Endothelial cell of hepatic sinusoid (primary cell): Measurements from ENCODE around the gene MAGEA8.
"Not testable (repeated sequence)": the region's sequence is repeated elsewhere in the genome, so short reads cannot be mapped to it uniquely, and the experiment has no call there.

Experiments used
- in situ Hi-C: cut with HindIII; loops from 2 replicates; pipeline ENCODE4 v1.10.0; 2017; ENCODE audit warnings: low sequenced_read_pairs

Gene MAGEA8

DNA sequence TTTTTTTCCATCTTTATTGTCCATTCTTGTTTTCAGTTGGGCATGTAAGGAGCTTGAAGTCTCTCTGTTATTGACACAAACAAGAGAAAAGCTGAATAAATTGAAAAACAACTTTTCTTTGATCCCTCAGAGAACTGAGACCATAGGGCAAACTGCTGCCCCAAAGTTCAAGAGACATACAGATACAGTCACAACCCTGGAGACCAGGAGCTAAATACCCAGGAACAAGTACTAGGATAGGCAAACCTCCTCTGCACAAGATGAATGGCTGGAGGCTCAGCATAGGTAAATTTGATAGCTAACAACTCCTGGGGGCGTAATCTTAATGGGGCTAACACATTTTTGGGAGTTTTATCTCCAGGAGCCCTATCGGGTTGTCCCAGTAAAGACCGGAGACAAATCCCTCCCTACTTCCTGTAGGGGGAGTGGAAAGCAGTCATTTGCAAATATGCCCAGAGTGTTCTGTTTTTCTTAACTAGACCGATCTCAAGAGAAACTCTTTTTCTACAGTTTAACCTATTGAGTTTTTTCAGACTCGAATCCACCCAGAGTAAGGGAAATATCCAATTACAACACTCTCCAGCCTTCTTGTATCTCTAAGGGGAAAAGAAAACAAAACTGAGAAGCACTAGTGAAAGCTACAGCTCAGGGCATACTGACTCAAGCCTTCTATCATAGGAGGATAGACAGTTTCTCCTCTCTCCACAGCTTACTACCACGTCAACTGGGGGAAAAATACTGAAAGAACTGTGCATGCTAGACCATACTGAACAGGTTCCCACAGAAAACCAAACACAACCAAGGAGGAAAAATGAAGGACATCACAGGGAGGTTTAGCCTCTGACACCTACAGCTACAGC is 23.1 kb downstream of the MAGEA8 start:
- in situ Hi-C loops = no loop called here

DNA sequence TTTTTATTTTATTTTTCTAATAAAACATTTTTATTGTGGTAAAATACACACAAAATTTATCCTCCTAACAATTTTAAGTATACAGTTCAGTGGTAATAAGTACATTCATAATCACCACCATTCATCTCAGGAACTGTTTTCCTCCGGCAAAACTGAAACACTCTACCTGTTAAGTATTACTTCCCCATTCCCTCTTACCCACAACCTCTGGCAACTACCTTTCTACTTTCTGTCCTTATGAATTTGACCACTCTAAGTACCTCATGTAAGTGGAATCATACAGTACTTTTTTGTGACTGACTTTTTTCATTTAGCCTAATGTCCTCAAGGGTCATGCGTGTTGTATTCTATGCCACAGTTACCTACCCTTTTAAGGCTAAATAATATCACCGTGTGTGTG is 27.3 kb downstream of the MAGEA8 start:
- in situ Hi-C loops = no loop called here

DNA sequence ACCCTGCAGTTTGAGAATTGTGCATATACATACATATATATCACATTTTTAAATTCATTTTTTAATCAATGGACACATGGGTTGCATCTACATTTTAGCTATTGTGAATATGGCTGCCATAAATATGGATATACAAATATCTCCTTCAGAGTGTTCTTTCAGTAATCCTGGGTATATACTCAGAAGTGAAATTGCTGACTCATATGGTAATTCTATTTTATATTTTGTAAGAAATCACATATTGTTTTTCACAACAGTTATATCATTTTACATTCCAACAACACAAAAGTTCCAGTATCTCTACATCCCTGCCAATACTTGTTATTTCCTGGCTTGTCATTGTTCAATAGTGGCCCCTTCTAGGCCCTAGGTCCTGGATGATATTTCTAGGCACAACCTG is 27.7 kb downstream of the MAGEA8 start:
- in situ Hi-C loops = no loop called here

DNA sequence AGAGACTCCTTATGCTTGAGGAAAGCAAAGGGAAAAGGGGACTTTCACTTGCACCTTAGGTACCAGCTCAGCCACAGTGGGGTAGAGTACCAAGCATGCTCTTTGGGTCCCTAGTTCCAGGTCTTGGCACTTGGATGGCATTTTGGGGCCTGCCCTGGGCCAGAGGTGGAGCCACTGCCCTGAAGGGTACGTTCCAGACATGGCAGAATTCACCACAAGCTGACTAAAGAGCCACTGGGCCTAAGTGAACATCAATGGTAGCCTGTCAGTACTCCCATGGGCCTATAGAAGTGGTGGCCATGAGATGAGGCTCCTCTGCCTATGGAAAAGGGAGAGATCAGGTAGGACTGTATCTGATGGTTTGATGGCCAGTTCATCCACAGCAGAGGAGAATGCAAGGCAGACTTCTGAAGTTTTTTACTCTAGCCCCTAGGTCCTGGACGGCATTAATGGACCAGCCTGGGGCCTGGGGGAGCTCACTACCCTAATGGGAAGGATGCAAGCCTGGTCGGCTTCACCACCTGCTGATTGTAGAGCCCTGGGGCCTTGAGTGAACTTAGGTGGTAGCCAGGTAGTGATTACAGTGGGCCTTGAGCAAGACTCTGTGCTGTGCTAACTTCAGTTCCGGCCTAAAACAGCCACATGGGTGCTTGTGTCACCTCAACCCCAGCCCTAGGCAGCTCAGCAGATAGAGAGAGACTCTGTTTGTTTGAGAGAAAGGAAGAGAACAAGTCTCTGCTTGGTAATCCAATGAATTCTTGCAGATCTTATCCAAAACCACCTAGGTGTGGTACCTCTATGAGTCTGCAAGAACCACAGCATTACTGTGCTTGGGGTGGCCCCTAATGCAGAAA is 28.6 kb downstream of the MAGEA8 start:
- in situ Hi-C loops = no loop called here

DNA sequence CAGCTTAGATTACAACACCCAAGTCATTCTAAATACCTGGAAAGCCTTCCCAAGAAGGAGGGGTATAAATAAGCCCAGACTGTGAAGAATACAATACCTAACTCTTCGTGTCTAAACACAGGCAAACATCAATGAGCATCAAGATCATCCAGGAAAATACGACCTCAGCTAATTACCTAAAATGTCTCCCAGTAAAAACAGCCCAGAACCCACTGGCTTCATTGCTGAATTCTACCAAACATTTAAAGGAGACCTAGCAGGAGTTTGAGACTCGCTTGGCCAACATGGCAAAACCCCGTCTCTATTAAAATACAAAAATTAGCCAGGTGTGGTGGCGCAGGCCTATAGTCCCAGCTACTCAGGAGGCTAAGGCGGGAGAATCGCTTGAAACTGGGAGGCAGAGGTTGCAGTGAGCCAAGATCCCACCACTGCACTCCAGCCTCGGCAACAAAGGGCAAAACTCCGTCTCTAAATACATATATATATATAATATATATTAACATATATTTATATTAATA is 29.3 kb downstream of the MAGEA8 start:
- in situ Hi-C loops = no loop called here

DNA sequence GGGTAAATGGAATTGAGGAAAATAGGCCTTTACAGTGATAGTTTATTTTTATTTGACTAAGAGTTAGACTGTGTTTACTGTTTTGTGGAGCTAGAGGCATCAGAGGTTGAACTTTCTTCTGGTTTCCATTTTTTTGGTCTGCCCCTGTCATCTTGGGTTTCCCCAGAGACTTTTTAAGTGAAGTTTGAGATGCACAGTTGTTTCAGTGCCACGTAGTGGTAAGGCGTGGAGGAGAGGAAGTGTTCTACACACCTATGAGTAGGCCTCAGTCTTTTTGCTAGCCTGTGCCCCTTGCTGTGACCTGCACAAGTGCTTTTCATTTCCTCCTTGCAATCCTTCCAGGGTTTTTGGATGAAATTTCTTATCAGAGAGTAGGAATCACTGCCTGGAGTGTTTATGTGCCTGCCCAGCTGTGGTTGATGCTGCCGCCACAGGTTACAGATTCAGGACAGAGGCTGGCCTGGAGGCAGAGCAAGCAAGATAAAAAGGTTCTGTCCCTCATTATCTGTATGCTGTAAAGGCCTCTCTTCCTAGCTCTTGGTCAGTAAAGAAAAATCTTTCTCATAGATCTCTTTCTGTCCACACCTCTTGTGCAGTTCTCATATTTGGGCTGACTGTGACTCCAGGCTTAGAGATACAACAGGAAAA is 35.9 kb downstream of the MAGEA8 start:
- in situ Hi-C loops = no loop called here

DNA sequence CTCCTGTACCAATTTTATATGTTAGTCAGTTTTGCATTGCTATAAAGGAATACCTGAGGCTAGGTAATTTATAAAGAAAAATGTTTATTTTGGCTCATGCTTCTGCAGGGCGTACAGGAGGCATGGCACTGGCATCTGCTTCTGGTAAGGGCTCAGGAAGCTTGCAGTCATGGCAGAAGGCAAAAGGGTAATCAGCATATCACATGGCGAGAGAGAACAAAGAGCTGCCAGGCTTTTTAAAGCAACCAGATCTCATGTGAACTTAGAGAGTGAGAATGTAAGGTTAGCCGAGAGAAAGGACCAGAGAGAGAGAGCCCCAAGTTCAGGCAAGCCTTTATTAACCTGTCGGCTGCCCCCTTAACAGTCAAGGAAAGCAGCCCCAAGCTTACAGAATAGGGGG is 42.9 kb downstream of the MAGEA8 start:
- in situ Hi-C loops = not testable (repeated sequence)

DNA sequence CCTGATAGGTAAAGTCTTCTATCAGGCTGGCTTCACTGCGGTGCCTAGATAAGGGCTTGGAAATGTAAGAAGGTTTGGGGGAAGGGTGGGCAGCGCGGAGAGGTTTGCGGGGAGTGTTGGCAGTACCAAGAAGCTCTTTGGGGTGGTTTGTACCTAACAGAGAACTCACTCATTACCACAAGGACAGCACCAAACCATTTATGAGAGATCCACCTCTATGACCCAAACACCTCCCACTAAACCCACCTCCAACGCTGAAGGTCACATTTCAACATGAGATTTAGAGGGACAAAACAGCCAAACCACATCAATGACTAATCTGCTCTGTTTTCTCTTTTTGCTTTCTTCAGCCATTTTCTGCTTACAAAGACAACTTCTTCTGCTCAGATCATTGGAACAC is 43.5 kb downstream of the MAGEA8 start:
- in situ Hi-C loops = not testable (repeated sequence)

DNA sequence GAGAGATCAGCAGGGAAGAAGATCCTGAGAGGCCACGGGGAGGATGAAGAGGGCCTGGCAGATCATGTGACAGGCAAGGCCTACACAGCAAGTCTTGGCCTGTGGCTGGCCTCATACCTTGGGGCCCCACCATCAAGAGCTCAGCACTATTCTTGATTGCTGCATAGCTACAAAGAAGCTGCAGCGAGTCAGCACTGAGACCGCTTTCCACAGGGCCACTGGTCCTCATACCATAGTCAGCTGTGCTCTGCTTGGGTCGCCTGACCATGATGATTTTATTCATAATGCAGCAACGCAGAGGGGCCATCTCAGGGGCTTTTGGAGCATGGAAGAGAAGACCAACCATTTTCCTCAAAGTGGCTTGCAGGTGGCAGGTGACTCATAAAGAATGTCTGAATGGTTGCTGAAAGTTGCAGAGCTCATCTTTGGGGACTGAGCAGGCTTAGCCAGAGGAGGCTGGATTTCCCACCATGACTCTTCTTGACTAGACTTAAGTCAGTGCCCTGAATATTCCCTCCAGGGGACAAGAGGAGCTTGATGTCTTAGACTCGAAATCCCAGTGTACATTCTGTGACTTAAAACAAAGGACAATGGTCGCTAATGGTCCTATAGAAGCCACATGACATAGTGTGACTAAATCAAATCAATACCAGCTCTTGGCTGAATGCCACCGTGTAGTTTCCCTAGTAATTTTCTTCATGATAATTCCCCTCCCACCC is 46.4 kb downstream of the MAGEA8 start:
- in situ Hi-C loops = not testable (repeated sequence)

DNA sequence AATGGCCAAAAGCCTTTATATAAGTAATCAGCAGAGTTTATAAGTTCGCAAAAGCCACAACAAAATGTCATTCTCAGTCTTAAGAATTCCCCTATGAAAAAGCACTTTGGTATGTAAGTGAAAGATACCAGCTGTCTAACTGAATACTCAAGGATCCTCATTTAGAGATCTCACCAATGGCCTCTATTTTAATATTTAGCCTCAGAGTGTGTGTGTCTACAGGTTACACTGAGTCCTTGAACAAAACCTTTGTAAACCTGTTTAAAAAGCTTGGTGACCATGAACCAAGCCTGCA is 46.9 kb downstream of the MAGEA8 start:
- in situ Hi-C loops = not testable (repeated sequence)

DNA sequence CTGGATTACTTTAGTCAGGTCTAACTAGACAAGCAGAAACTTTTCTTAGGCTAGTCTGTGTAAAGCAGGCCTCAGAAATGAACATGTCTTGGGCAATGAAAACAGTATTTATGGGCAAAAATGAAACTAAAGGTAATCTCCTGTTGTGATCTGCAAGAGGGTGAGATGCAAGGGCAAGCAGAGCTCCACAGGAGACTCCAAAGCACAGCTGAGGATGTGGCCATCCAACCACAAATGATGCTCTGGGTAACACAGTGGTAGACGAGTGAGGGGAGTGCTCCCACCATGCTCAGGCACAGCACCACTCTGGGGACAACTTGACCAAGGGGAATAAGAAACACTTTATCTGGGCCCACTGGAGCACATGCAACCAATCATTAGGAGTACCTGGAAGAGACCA is 47.7 kb downstream of the MAGEA8 start:
- in situ Hi-C loops = not testable (repeated sequence)

DNA sequence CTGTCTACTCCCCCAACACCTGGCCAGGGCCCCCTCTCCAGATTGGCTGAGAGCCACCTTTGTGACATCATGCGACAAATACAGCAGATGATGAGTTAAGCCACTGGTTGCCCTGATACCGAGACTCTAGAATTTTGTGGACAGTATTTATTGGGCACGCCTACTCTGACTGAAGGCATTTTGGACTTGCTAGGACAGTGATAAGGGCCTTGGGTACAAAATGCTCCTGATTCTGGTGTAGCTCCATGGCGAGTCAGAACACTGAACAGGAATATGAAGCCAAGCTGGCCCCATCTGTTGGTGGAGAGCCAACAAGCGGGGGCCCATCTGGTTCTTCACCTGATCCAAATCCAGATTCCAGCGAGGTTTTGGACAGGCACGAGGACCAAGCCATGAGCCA is 48.4 kb downstream of the MAGEA8 start, which contains the start of gene HSFX4:
TSS of gene HSFX4 (plus strand) at position 174 of the 400 bp plus-strand sequence. CDS start at position 246, 72 bp downstream.
- in situ Hi-C loops = not testable (repeated sequence)

DNA sequence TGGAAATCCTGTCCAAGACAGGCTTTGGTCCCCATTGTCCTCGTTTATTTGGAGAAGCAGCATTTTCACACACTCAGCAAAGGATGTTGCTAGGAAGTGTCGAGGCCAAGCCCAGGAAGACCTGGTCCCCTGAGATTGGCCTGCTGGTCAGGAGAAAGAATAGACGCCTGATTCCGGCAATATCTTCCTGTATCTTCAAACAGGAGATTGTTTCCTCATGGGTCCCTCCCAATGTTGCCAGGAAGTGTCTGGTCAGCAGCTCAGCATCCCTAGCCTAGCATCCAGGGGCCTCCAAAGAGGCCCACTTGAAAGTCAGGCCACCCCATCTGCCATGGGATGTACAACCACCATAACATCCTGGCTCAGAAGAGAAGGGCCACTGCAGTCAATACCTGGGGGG is 50.4 kb downstream of the MAGEA8 start:
- in situ Hi-C loops = not testable (repeated sequence)

DNA sequence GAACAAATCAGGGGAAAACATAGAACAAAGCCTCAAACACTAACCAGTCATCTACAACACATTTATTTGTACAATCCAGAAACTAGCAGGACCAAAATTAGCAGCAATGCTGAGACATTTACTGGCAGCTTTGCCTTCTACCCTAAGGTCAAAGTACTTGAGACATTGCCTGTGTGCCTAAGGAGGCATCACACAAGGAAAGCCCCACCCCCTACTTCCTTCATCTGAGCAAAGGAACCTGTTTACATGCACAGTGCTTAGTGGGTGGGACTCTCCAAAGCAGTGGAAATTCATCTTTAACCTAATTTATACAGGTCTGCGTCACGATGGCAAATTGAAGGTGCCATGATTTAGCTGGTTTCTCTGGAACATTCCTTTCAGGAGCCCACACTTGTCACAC is 51.2 kb downstream of the MAGEA8 start:
- in situ Hi-C loops = not testable (repeated sequence)

DNA sequence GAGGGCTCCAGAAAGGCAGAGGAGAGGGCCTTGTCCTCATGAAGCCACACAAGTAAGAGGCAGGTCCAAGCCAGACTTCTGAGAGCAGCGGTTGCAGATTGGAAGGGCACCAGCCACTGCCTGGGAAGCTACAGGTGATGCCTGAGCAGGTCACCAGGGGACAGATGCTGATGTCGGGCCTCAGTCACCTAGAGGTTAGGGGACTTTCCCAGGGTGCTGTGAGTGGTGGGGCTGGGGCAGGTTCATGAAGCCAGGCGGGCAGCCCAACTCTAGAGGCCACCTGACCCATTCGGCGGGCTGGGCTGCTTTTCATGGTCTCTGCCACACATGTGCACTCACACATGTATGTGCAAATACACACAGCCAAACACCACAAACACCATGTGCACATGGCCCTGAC is 52.0 kb downstream of the MAGEA8 start:
- in situ Hi-C loops = not testable (repeated sequence)

DNA sequence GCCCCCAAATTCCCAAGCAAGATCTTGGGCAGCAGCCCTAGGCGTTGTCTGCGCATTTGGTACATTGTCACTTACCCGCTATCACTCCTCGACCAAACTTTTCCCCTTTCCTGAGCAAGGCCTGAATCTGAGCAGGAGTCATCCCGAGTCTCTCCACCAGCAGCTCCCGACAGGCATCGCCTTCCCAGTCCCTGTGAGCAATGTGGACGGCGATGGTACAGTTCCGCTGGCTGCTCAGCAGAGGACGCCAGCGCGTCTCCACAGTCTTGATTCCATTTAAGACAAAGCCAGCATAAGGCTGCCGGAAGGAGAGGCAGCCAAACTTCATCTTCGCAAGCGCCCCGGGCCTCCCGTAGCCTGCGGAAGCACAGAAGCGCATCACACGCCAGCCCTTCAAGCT is 52.6 kb downstream of the MAGEA8 start:
- in situ Hi-C loops = not testable (repeated sequence)
